WERI-Rb-1 (cell line): ENCODE measurements around the gene SLC27A6.

Experiments
- DNase-seq: peaks from one replicate; pipeline ENCODE4 v3.0.0-alpha.2; 2020
- H3K27ac ChIP-seq: fragments of 250-450 bp; sonication (Bioruptor Pico); 2 replicates; pipeline ENCODE4 v1.5.1; 2020; ENCODE audit warnings: mild to moderate bottlenecking, moderate library complexity
- H3K27me3 ChIP-seq: fragments of 250-450 bp; sonication (Bioruptor Pico); 2 replicates; pipeline ENCODE4 v1.5.1; 2021; ENCODE audit warnings: mild to moderate bottlenecking, low read depth, moderate library complexity; ENCODE audit not compliant: insufficient read depth, severe bottlenecking
- H3K36me3 ChIP-seq: fragments of 250-450 bp; sonication (Bioruptor Pico); 2 replicates; pipeline ENCODE4 v1.5.1; 2020; ENCODE audit warnings: mild to moderate bottlenecking, moderate library complexity
- H3K4me3 ChIP-seq: 2 replicates; pipeline ENCODE4 v1.5.1; 2011; ENCODE audit warnings: low read depth, mild to moderate bottlenecking, control low read depth, low read length
- H3K9me3 ChIP-seq: fragments of 250-450 bp; sonication (Bioruptor Pico); 2 replicates; pipeline ENCODE4 v1.5.1; 2021; ENCODE audit warnings: mild to moderate bottlenecking, moderate library complexity; ENCODE audit not compliant: severe bottlenecking
- CTCF ChIP-seq: IDR thresholded peaks from 2 replicates; pipeline ENCODE4 v1.5.1; 2011; ENCODE audit warnings: low read depth, mild to moderate bottlenecking, control low read depth, inconsistent platforms, low read length

The SLC27A6 gene

DNA sequence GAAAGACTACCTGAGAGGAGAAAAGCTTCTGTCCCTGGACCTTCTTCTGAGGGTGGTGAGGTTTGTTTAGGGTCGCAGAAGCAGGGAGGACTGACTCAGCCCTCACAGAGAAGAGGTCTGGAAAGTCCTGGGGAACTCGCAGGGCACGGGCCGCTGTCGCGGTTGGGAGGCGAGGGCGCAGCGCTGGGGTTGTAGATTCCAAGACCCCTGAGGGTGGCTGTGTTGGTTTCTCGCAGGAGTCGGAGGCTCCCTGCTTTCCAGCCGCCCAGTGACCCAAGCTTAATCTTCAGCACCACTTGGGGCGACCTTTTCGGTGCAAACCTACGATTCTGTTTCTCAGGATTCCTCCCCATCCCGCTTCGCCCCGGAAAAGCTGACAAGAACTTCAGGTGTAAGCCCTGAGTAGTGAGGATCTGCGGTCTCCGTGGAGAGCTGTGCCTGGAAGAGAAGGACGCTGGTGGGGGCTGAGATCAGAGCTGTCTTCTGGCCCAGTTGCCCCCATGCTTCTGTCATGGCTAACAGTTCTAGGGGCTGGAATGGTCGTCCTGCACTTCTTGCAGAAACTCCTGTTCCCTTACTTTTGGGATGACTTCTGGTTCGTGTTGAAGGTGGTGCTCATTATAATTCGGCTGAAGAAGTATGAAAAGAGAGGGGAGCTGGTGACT lies 482 bp downstream of the SLC27A6 start:
- DNase-seq: no peak
- TF ChIP-seq CTCF: no peak
- no peaks in the 10 kb centered on the region for H3K27me3 ChIP-seq
- no peaks in the 10 kb centered on the region for H3K36me3 ChIP-seq
- H3K4me3 ChIP-seq: peak overlapping the region; percentile 66
- peak overlapping the region; percentile 58 for H3K27ac ChIP-seq
- H3K9me3 ChIP-seq: no peaks in the 10 kb centered on the region

- Histone ChIP-seq H3K27ac (no peak overlapping the region), H3K4me3 (peak overlapping the region; percentile 66), H3K36me3 (no peaks in the 10 kb centered on the region), H3K9me3 (no peaks in the 10 kb centered on the region), H3K27me3 (no peaks in the 10 kb centered on the region)
- 0 out of 2 replicates have a peak, but pooled peaks have one; percentile 7 for TF ChIP-seq CTCF
- DNase-seq: peak; percentile 11
Observed at GRCh38 chr5:128966375-128966774, 1.1 kb downstream of the SLC27A6 start.

GRCh38 chr5:128966846-128967245 lies 1.6 kb downstream of the SLC27A6 start:
- no peak for TF ChIP-seq CTCF
- no peak for DNase-seq
- Histone ChIP-seq H3K9me3 (no peaks in the 10 kb centered on the region), H3K4me3 (peak overlapping the region; percentile 4), H3K36me3 (no peaks in the 10 kb centered on the region), H3K27me3 (no peaks in the 10 kb centered on the region), H3K27ac (no peak overlapping the region)

DNA sequence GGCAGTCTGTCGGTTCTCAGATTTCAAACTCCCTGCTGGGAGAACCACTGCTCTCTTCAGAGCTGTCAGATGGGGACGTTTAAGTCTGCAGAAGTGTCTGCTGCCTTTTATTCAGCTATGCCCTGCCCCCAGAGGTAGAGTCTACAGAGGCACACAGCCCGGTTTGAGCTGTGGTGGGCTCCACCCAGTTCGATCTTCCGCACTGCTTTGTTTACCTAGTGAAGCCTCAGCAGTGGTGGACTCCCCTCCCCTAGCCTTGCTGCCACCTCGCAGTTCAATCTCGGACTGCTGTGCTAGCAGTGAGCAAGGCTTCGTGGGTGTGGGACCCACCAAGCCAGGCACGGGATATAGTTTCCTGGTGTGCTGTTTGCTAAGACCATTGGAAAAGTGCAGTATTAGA lies 8.0 kb downstream of the SLC27A6 start:
- no peak overlapping the region for H3K27ac ChIP-seq
- H3K36me3 ChIP-seq: no peaks in the 10 kb centered on the region
- no peak for TF ChIP-seq CTCF
- H3K9me3 ChIP-seq: no peaks in the 10 kb centered on the region
- no peak overlapping the region for H3K4me3 ChIP-seq
- no peaks in the 10 kb centered on the region for H3K27me3 ChIP-seq
- no peak for DNase-seq

GRCh38 chr5:128974567-128974966 lies 9.3 kb downstream of the SLC27A6 start:
- H3K4me3 ChIP-seq: no peak overlapping the region
- no peak for DNase-seq
- no peaks in the 10 kb centered on the region for H3K27me3 ChIP-seq
- no peaks in the 10 kb centered on the region for H3K36me3 ChIP-seq
- H3K27ac ChIP-seq: no peak overlapping the region
- no peaks in the 10 kb centered on the region for H3K9me3 ChIP-seq
- no peak for TF ChIP-seq CTCF

DNA sequence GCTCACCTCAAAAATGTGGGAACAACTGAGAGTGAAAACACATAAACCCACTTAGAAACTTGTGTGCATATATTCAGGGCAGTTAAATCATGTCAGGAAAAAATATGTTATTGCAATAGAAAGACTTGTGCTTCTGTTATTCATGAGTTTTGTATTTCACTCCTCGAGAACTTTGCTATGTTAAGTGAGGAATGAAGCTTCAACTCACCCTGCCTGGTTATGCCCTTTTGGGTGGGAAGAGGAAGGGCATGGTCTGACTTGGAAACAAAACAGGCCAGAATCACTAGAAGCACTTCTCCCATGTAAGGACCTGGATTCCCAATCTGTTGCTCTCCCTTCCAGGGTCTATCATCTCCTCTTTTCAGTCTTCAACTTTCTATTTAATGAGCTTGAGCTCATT lies 14.5 kb downstream of the SLC27A6 start:
- Histone ChIP-seq H3K9me3 (no peaks in the 10 kb centered on the region), H3K4me3 (no peak overlapping the region), H3K36me3 (no peaks in the 10 kb centered on the region), H3K27me3 (no peaks in the 10 kb centered on the region), H3K27ac (no peak overlapping the region)
- TF ChIP-seq CTCF: no peak
- DNase-seq: no peak
